Midbrain (tissue), 1 donor: ENCODE data around the gene BIN1.
A peak's percentile ranks its signal among the peaks of the same experiment; 100 is the strongest.

Source experiments
- DNase-seq: peaks from one replicate; lab custom pipeline; 2025; lab: John Stamatoyannopoulos, UW

The BIN1 gene

DNA sequence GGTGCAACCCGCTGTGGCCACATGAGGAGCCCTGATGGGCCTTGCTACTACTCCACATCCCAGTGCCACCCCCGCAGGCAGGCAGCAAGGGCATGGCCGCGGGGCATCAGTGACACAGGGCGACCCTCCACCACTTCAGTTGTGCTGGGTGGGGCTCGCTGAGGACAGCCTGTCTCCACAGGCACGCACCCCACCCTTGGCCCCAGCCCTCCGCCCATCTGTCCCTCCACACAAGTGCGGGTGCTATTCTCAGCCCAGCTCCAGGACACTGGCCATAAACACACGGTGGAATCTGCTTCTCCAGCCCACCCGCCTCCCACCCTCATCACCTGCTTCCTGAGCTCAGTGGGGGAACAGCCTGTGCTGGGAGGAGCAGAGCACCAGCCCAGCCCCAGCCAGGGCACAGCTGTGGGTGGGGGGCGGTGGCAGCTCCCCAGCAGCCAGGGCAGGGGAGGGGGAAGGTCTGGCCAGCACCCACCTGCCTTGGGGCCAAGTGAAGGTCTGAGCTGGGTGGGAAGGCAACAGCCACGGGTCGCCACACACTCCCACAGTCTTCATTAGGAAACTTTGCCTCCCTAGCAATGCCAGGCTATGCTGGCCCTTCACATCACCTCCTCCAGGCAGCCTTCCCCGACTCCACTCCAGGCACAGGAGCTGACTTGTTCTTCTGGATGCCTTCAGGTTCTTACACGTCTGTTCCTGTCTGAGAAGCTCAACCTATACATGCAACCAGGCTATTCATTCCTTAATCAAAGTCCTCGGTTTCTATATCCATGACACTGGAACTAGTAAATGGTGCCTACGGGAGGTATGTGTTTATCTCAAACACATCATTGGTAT lies 16.5 kb downstream of the BIN1 start:
- no peak for DNase-seq

DNA sequence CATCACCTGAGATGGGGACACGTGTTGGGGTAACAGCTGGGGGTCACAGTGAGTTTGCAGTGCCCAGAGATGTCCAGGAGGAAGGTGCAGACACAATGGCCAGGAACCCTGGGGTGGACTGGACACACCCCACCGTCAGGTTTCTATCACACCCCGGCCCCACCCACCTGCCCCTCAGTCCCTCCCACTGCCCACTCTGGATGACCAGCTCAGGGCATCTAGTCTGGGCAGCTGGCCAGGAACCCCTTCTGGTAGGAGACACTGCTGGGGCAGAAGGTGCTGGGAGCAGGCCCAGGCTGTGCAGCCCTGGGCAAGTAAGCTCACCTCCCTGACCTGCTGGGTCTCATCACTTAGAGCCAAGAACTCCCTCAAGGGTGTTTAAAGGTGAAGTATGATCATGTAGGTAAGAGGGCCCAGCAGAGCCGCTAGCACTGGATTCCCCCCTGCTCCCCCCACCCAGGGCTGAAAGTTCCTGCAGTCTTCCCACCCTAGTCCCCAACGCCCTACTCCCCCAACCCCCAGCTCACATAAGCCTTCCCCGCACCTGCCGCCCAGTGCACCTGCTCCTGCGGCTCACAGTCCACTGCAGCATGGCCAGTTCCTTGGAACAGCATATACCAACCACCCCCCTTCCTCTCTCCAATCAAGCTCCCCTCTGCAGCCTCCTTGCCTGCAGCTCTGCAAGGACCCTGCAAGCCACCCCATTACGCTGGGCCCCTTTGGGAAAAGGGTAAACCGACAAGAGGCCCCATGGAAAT lies 17.3 kb downstream of the BIN1 start:
- no peak for DNase-seq

DNA sequence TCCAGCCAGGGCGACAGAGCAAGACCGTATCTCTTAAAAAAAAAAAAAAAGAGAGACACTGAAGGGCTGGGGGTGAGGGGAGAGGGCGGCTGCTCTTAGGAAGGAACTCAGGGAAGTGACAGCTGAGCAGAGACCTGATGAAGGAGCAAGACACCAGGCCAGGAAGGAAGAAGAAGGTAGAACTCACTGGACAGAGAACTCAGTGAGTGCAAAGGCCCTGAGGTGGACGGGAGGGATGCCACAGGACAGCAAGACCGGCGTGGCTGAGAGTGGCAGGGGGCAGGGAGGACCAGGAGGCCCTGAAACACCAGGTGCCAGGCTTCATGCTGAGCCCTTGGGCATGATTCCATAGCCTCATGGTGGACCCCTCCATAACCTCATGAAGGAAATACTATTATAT lies 18.2 kb downstream of the BIN1 start:
- DNase-seq = no peak

DNA sequence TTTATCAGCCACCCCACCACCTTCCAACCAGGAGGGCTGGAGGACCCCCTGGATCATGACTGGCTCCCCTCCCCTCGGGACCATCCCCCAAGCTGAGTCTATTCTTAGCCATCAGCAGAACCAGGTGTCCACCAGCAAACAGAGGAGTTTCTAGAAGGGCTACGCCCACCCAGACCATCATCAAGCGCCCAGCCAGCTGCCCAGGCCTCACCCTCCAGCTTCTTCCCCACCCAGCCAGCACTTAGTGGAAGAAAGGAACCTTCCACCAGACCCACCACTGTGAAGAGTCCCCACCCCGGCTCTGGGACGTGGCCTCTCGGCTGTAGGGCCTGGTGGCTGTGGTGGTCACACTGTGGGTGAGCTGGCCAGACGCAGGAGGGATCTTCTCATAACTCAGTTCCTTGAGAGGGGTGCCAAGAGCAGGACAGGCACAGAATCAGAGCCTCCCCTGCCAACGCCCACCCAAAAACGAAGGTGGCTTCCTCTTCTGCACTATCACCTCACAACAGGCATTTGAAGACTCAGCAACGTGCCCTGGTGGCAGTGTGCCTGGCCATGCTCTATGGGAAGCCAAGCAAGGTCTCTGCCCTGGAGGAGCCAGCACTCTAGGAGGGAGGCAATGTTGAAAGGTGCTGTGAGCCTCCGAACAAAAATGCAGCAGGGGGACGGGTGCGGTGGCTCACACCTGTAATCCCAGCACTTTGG lies 19.0 kb downstream of the BIN1 start:
- no peak for DNase-seq

DNA sequence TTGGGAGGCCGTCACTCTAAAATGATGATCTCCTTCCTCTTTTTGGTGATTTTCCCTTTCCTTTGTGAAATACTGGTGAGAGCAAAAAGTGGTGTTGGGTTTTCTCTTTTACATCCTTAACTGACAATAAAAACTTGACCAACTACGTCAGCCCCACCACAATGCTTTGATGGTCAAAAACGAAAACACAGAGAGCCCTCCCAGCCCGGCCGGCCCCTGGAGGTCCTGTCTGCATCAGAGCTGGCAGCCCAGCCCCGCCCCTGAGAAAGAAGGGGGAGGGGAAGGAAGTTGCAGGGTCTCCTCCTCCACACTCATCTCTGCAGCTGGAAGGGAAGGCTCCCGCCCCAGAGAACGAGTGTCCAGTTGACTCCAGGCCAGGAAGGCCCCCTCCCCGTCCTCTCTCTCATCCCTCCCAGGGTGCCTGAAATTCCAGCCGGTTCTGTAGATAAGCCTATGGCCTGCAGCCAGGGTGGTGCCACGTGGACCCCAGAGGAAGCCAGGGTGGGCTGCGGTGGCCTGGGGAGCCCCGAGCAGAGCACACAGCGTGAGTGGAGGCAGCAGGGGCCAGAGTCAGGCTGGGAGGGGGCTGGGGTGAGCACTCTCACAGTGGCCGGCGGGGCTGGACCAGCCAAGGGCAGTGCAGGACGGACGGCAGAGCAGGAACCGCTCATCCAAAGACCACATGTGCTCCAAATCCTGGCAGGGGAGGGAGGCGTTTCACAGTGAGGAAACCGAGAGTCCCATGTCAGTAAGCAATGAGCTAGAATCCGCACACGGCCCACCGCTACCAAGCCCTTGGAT lies 19.8 kb downstream of the BIN1 start:
- DNase-seq = peak; percentile 40

DNA sequence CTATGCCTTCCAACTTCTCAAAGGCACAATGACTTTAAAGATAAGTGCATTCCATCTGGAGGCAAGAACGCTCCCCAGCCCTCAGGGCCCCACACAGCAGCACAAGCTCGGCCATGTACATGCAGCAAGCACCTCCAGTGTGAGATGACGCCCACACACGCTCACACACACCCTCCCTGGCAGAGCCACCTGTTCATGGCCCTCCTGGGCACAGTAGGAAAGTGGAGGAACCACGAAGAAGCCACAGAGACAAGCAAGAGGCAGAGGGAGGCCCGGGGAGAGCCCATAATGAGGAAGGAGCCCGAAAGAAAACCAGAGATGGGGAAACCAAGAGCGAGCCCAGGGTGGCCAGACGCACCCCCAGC lies 21.7 kb downstream of the BIN1 start:
- no peak for DNase-seq

DNA sequence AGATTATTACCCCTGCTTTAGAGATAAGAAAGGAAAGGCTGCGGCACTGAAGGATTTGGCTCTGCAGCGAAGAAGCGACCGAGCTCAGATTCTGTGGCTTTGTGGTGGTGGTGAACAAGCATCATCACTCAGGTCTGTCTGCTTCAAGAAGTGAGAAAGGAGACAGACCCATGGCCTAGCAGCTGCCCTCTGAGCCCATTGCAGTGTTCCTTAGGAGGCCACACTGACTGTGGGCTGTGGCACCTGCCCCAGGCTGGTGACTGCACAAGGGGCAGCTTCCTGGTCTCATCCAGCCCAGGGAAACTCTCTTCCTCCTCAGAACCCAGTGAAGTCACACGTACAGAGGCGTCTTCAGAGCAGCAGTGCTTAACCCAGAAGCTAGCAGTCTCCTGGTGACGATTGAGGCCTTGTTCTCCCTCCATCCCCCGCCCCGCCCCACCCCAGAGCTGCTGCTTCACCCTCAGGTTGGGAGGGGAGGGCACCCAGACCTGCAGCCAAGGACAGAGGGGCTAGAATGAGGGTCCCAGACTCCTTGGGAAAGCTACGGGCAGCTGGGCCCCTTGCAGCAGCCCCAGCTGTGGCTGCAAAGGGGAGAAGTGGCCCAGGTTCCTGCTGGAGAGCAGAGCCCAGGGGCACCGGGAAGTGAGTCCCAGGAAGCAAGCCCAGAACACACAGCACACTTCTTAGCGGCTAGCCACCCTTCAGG lies 22.2 kb downstream of the BIN1 start:
- DNase-seq = no peak

DNA sequence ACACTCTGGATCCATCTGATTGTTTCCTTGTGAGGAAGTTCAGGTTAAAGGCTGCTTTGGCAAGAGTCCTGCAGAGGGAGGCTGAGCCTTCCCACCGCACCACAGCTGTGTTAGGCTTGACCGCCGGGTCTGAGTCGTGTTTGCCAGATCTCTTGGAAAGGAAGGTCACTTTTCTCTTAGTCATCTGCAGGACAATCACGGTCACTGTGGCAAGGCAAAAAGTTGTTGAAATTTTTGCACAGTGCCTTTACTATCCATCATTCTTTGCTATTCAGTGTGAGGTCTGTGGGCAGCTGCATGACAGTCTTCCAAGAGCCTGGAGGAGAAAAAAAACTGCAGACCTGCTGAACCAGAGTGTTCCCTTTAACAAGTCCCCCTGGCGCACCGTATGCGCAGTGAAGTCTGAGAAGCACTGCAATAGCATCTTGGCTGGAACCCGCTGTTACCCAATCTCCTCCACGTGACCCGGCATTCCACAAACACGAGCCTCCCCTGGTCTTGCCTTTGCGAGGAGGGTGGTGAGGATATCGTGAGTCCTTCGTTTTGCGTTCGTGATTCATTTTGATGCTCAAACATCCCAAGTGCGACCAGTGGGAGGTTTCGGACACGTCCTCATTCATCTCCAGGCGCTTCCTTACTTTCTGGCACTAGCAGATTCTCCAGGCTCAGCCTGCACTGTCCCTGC lies 23.0 kb downstream of the BIN1 start:
- peak; percentile 71 for DNase-seq

DNA sequence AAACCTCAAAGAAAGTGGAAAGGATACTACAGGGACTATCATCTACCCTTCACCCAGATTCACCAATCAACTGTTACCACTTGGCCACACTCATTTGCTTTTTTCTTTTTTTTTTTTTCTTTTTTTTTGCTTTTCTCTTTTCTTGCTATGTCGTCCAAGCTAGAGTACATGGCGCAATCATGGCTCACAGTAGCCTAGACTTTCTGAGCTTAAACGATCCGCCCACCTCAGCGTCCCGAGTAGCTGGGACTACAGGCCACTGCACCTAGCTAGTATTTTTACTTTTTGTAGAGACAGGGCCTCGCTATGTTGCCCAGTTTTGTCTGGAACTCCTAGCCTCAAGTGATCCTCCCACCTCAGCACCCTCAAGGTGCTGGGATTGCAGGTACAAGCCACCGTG lies 24.0 kb downstream of the BIN1 start:
- DNase-seq = no peak

DNA sequence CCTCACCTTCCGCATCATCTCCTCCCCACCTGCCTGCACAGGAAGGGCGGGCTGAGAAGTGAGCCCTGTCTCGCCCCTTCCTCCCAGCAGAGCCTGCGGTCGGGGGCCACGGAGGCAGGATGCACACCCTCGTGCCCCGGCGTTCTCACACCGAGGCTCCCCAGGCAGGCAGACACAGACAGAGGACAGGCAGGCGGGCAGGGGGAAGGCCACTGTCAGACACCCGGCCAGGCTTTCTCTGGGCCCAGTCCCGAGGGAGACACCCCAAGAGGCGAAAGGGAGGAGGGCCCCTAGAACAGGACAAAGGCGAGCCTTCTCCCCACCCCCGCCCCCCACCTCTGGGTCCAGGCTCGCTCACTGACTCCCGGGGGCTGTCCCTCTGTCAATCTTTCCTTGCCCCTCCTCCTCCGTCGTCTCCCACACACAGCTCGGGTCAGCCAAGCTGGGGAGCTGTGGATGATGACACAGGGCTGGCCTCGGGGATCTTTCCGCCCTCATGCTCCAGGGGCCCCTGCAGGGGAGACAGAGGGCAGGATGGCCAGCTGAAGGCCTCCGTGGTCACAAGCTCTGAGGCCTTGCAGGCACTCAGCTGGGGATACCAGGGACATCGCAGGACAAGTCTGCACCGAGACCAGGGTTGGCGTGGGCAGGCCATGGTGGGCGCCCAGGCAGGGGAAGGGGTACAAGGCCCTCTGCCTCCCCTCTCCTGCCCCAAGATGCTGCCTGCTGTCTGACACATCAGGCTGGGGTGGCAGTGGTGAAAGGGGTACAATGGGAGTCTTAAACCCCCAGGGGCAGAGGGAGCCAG lies 24.9 kb downstream of the BIN1 start:
- peak; percentile 78 for DNase-seq

DNA sequence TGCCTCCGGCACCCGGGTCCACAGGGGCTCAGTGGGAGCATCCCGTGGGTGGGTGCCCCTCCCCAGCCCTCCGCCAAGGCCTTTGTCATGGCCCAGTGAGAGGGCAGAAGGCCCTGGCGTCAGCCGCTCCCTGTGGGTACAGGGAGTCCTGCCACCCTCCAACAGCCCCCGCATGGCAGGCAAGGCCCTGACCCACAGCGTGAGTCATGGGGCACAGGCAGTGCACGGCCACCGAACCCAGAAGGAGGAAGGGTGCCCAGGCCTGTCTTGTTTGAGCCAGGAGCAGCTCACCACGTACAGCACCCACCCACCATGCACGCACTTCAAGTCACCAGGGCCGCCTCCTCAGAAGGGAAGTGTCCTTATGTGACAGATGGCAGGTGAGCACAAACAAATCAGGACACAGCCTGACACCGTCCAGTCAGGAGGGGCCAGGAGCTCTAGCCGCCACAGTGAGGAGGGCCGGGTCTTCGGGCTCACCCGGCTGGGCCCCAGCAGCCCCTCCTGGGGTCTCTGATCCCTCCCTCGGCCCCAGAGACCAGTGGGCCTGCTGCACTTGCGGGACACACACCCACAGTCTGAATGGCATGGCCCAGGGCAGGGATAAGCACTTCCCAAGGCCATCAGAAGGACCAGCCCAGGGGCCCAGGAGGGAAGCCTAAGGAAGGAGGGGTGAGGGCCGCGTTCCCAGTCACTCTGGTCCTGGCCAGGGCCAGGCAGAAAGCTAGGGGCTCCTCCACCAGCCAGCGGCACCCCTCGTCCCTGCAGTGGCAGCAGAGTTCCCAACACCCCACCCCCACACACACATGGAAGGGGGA lies 25.8 kb downstream of the BIN1 start:
- DNase-seq = no peak

DNA sequence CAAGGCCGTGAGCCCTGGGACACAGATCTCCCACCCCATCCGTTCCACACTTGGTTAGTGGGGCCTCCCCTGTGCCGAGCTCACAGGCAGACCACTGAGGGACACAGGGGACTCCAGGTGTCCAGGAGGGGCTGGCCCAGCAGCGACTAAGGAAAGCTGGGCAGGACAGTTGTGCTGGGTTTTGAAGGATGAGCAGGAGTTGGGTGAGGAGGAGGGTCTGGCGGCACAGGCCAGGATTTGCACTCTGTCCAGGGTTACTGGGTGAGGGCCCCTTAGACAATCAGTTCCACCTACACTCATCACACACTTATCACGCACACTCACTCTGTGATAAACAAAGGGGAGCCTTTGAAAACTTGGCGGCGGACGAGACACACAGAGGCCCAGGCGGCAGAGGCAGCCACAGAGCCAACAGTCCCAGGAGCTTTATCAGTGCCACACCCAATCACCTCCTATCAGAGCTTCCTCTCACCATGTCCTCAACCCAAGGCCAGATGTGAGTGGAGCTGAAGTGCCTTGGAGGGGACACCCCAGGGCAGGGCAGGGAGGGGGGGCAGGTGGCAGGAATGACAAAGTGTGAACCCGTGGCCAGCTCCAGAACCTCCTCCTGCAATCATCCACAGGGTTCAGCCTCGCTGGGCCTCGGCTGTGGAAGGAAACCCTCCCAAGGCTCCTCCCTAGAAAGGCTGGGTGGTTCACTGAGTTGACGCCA lies 26.6 kb downstream of the BIN1 start:
- DNase-seq = no peak

DNA sequence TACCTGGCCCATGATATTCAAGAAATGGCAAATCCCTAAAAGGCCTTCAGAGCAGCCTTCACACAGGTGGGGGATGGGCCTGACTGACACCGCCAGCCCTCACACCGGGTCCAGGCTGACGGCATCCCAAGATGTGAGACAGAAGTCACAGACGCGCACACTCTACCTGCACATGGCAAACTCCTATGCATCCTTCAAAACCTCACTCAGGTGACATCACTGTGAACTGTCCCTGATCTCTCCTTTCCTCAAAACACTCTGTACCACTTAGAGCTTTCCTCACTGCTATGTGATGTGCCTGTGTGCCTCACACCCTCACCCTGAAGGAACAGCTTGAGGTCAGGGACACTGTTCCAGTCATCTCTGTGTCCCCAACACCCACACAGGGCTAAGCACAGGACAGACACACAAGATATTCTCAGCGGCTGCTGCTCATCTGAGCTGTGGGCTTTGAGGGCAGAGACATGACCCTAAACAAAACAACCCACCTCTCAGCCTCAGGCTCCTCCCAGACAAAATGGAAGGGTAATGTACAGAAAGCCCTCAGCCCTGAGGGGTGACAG lies 27.5 kb downstream of the BIN1 start:
- DNase-seq = no peak

DNA sequence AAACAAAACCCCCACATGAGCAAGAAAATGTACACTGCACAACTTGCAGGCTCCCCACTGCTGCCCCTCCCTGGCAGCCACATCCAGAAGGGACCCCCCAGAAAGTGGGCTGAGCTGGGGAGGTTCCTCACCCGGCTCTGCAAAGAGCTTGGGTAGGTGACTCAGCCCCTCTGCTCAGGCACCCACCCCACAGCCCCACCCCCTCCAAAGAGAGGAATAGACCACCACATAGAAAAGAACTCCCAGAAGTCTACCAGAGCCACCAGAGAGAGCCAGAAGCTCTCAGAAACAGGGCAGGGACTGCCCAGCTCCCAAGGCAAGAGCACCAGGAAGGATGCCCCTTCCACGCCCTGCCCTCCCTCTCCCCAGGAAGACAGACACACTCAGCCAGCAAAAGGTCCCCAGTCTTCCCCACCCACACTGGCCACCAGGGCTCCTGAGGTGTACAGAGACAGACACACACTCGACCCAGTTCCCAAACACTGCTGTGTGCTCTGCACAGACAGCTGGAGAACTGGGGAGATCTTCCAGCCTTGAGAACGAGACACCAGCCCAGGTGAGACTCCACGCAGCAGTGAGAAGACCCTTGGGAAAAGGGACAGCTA lies 28.2 kb downstream of the BIN1 start:
- no peak for DNase-seq

DNA sequence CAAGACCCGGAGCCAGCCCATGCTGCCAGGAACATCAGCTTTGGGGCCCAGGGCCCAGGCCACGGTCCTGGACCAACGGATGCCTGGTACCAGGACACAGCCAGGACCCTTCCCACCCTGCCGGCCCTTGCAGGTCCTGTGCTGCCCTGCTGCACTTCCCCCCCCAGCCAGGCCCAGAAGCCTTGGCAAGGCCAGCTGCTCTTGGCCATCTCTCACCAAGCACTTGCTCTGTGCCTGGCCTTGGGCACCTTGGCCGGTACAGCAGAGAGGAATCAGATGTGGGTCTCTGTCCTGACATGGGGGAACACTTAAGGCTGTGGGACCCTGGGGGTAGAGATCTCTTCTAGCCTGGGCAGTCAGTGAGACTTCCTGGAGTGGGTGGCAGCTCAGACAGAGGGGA lies 28.9 kb downstream of the BIN1 start:
- DNase-seq = no peak

DNA sequence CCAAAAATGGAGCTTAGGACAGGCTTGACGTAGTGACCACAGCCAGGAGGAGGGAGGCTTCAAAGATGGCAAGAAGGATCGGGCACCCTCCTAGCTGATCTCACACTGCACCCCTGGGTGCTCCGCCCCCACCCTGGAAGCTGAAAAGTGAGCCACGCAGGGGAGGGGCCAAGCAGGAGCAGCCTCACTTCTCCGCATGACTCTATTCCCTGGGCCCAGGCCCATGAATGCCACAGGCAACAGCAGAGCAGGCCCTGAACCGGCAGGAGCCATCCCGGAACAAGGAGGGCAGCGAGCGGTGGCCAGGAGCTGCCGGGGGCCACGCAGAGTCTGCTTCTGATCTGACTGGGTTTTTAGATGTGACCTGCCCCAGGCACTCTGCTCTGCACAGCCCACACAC lies 30.0 kb downstream of the BIN1 start:
- no peak for DNase-seq

DNA sequence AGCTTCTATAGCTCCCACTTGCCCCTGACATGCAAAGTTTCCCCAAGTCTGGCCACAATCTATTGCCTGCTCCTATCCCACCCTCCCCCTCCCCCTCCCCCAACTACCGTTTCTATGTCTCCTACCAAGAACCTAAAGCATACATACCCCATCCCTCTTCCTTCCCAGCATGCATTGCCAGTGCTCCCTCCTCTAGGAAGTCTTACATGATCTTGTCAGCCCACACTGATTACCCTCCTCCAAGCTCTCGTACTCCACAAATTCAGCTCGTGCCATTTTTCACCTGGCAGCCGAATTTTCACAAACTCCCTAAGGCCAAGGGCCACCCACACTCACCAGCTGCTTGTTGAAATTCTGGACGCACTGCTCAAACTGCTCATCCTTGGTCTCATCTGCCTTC lies 30.7 kb downstream of the BIN1 start:
- DNase-seq = no peak

DNA sequence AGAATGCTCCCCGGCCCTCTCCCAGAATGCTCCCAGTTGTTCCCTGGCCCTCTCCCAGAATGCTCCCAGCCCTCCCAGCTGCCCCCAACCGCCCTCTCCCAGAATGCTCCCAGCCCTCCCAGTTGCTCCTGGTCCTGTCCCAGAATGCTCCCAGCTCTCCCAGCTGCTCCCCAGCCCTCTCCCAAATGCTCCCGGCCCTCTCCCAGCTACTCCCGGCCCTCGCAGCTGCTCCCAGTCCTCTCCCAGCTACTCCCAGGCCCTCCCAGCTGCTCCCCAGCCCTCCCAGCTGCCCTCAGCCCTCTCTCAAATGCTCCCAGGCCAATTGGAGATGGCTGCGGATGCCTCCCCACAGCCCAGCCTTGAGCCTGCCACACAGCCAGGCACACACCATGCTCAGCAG lies 31.1 kb downstream of the BIN1 start:
- no peak for DNase-seq
